HEK293 (cell line): ENCODE results near the gene NOD2.

Experiments used
- CTCF ChIA-PET: fragments of 350-600 bp; formaldehyde crosslinking; extraction: SDS; loops from one replicate; lab custom pipeline; 2021; ENCODE audit warnings: antibody characterized with exemption; lab: Yijun Ruan, JAX
- POLR2A ChIA-PET: fragments of 300-600 bp; formaldehyde crosslinking; extraction: SDS; loops from one replicate; lab custom pipeline; 2020; ENCODE audit warnings: antibody characterized with exemption, inconsistent platforms; lab: Yijun Ruan, JAX
- H3K27ac ChIP-seq: fragments of 200-500 bp; sonication (Bioruptor generic); 2 replicates; pipeline ENCODE4 v1.5.1; 2014; ENCODE audit warnings: low read depth, low read length, control low read depth, inconsistent platforms; ENCODE audit errors: extremely low read depth
- H3K36me3 ChIP-seq, 2 experiments: fragments of 200-500 bp in 1 of 2; sonication (Bioruptor generic) in 1 of 2; 1 replicate in 1 of 2; 2 replicates in 1 of 2; pipeline ENCODE4 v1.5.1; 2014 to 2017; ENCODE audit warnings: inconsistent platforms in 2 of 2, low read length in 2 of 2; ENCODE audit not compliant: control insufficient read depth in 2 of 2, insufficient read depth in 1 of 2
- H3K4me1 ChIP-seq: fragments of 200-500 bp; sonication (Bioruptor generic); 2 replicates; pipeline ENCODE4 v1.5.1; 2014; ENCODE audit warnings: mild to moderate bottlenecking, low read length, inconsistent platforms; ENCODE audit not compliant: control insufficient read depth, insufficient read depth
- H3K4me3 ChIP-seq: 2 replicates; pipeline ENCODE4 v1.5.1; 2011; ENCODE audit warnings: low read depth, mild to moderate bottlenecking, control low read depth, low read length, moderate library complexity
- H3K9me3 ChIP-seq: fragments of 200-500 bp; sonication (Bioruptor generic); 2 replicates; pipeline ENCODE4 v1.5.1; 2014; ENCODE audit warnings: low read depth, low read length, inconsistent platforms; ENCODE audit not compliant: control insufficient read depth, insufficient read depth
- GLIS2 ChIP-seq: fragments of 450-650 bp; formaldehyde crosslinking; IDR thresholded peaks from 2 replicates; pipeline ENCODE4 v1.5.1; 2016; ENCODE audit warnings: missing biosample characterization, missing genetic modification characterization
- SETDB1 ChIP-seq: IDR thresholded peaks from one replicate; pipeline ENCODE4 v1.6.1; 2017; ENCODE audit warnings: mild to moderate bottlenecking, low read length, moderate library complexity, mixed read lengths; ENCODE audit not compliant: insufficient read length
- SP2 ChIP-seq: fragments of 450-650 bp; formaldehyde crosslinking; IDR thresholded peaks from 2 replicates; pipeline ENCODE4 v1.5.1; 2016; ENCODE audit warnings: missing biosample characterization, missing genetic modification characterization
- SP3 ChIP-seq: fragments of 450-650 bp; formaldehyde crosslinking; IDR thresholded peaks from 2 replicates; pipeline ENCODE4 v1.5.1; 2016; ENCODE audit warnings: missing biosample characterization, missing genetic modification characterization
- YY1 ChIP-seq: fragments of 450-650 bp; formaldehyde crosslinking; IDR thresholded peaks from 2 replicates; pipeline ENCODE4 v1.5.1; 2018; ENCODE audit warnings: missing biosample characterization, missing genetic modification characterization
- ZBTB20 ChIP-seq: fragments of 450-650 bp; formaldehyde crosslinking; IDR thresholded peaks from 2 replicates; pipeline ENCODE4 v1.5.1; 2016; ENCODE audit warnings: missing biosample characterization, missing genetic modification characterization
- ZNF175 ChIP-seq: fragments of 450-650 bp; formaldehyde crosslinking; IDR thresholded peaks from 2 replicates; pipeline ENCODE4 v1.5.1; 2016; ENCODE audit warnings: missing biosample characterization, missing genetic modification characterization
- ZNF510 ChIP-seq: fragments of 450-650 bp; formaldehyde crosslinking; IDR thresholded peaks from 2 replicates; pipeline ENCODE4 v1.5.1; 2018; ENCODE audit warnings: mild to moderate bottlenecking, missing genetic modification characterization, missing biosample characterization; ENCODE audit not compliant: insufficient replicate concordance
- ZNF514 ChIP-seq: fragments of 450-650 bp; formaldehyde crosslinking; IDR thresholded peaks from 2 replicates; pipeline ENCODE4 v1.5.1; 2016; ENCODE audit warnings: missing biosample characterization, missing genetic modification characterization
- ZNF544 ChIP-seq: fragments of 450-650 bp; formaldehyde crosslinking; IDR thresholded peaks from 2 replicates; pipeline ENCODE4 v1.5.0; 2017; ENCODE audit warnings: missing biosample characterization, missing genetic modification characterization
- ZNF558 ChIP-seq: fragments of 450-650 bp; formaldehyde crosslinking; IDR thresholded peaks from 2 replicates; pipeline ENCODE4 v1.5.1; 2016; ENCODE audit warnings: missing biosample characterization, missing genetic modification characterization
- ZNF561 ChIP-seq: fragments of 450-650 bp; IDR thresholded peaks from 2 replicates; pipeline ENCODE4 v1.5.1; 2018; ENCODE audit warnings: missing biosample characterization, missing genetic modification characterization, borderline replicate concordance
- ZNF600 ChIP-seq: fragments of 450-650 bp; formaldehyde crosslinking; IDR thresholded peaks from 2 replicates; pipeline ENCODE4 v1.5.1; 2016; ENCODE audit warnings: missing biosample characterization, missing genetic modification characterization
- ZNF610 ChIP-seq: fragments of 450-650 bp; formaldehyde crosslinking; IDR thresholded peaks from 2 replicates; pipeline ENCODE4 v1.5.1; 2016; ENCODE audit warnings: missing biosample characterization, missing genetic modification characterization, borderline replicate concordance
- ZNF629 ChIP-seq: fragments of 450-650 bp; formaldehyde crosslinking; IDR thresholded peaks from 2 replicates; pipeline ENCODE4 v1.5.1; 2017; ENCODE audit warnings: missing biosample characterization, missing genetic modification characterization
- ZNF768 ChIP-seq: fragments of 450-650 bp; formaldehyde crosslinking; IDR thresholded peaks from 2 replicates; pipeline ENCODE4 v1.5.1; 2018; ENCODE audit warnings: missing biosample characterization, mild to moderate bottlenecking, missing genetic modification characterization
- TF ChIP-seq, protein P1 (sequence below): fragments of 450-650 bp; formaldehyde crosslinking; IDR thresholded peaks from 2 replicates; pipeline ENCODE4 v1.5.1; 2016; ENCODE audit warnings: missing biosample characterization, missing genetic modification characterization
- TF ChIP-seq, protein P2 (sequence below): fragments of 450-650 bp; formaldehyde crosslinking; IDR thresholded peaks from 2 replicates; pipeline ENCODE4 v1.5.1; 2016; ENCODE audit warnings: missing biosample characterization, missing genetic modification characterization
- TF ChIP-seq, protein P3 (sequence below): fragments of 450-650 bp; formaldehyde crosslinking; IDR thresholded peaks from 2 replicates; pipeline ENCODE4 v1.5.1; 2016; ENCODE audit warnings: missing biosample characterization, missing genetic modification characterization
- TF ChIP-seq, protein P4 (sequence below): fragments of 450-650 bp; formaldehyde crosslinking; IDR thresholded peaks from 2 replicates; pipeline ENCODE4 v1.5.1; 2017; ENCODE audit warnings: missing biosample characterization, missing genetic modification characterization
- TF ChIP-seq, protein P5 (sequence below): fragments of 450-650 bp; formaldehyde crosslinking; IDR thresholded peaks from 2 replicates; pipeline ENCODE4 v1.5.1; 2016; ENCODE audit warnings: missing biosample characterization, missing genetic modification characterization
- TF ChIP-seq, protein P6 (sequence below): fragments of 450-650 bp; formaldehyde crosslinking; IDR thresholded peaks from 2 replicates; pipeline ENCODE4 v1.5.1; 2016; ENCODE audit warnings: missing biosample characterization, missing genetic modification characterization
- TF ChIP-seq, protein P7 (sequence below): fragments of 450-650 bp; formaldehyde crosslinking; IDR thresholded peaks from 2 replicates; pipeline ENCODE4 v1.5.1; 2017; ENCODE audit warnings: missing biosample characterization, missing genetic modification characterization

The NOD2 gene

DNA sequence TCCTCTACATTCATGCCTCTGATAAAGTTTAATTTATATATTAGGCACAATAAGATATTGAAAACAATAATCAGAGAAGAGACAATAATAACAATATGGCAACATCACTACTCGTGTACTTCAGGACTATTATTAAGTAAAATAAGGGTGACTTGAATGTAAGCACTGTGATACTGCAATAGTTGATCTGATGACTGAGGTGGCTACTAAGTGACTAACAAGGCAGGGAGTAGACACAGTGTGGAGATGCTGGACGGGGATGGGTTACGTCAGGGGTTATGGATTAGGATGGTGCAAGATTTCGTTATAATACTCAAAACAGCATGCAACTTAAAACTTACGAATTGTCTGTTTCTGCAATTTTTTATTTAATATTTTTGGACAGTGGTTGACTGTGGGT lies 81.0 kb downstream of the NOD2 start (continued):
- TF ChIP-seq, protein P1, sequence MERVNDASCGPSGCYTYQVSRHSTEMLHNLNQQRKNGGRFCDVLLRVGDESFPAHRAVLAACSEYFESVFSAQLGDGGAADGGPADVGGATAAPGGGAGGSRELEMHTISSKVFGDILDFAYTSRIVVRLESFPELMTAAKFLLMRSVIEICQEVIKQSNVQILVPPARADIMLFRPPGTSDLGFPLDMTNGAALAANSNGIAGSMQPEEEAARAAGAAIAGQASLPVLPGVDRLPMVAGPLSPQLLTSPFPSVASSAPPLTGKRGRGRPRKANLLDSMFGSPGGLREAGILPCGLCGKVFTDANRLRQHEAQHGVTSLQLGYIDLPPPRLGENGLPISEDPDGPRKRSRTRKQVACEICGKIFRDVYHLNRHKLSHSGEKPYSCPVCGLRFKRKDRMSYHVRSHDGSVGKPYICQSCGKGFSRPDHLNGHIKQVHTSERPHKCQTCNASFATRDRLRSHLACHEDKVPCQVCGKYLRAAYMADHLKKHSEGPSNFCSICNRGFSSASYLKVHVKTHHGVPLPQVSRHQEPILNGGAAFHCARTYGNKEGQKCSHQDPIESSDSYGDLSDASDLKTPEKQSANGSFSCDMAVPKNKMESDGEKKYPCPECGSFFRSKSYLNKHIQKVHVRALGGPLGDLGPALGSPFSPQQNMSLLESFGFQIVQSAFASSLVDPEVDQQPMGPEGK (tag by site-specific recombination), result no peak
- no peak for TF ChIP-seq SP3 (tag by site-specific recombination)
- no peak for TF ChIP-seq SETDB1
- TF ChIP-seq, protein P2, sequence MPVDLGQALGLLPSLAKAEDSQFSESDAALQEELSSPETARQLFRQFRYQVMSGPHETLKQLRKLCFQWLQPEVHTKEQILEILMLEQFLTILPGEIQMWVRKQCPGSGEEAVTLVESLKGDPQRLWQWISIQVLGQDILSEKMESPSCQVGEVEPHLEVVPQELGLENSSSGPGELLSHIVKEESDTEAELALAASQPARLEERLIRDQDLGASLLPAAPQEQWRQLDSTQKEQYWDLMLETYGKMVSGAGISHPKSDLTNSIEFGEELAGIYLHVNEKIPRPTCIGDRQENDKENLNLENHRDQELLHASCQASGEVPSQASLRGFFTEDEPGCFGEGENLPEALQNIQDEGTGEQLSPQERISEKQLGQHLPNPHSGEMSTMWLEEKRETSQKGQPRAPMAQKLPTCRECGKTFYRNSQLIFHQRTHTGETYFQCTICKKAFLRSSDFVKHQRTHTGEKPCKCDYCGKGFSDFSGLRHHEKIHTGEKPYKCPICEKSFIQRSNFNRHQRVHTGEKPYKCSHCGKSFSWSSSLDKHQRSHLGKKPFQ (tag by site-specific recombination), result no peak
- TF ChIP-seq ZNF600 (tag by site-specific recombination), result no peak
- TF ChIP-seq, protein P3, sequence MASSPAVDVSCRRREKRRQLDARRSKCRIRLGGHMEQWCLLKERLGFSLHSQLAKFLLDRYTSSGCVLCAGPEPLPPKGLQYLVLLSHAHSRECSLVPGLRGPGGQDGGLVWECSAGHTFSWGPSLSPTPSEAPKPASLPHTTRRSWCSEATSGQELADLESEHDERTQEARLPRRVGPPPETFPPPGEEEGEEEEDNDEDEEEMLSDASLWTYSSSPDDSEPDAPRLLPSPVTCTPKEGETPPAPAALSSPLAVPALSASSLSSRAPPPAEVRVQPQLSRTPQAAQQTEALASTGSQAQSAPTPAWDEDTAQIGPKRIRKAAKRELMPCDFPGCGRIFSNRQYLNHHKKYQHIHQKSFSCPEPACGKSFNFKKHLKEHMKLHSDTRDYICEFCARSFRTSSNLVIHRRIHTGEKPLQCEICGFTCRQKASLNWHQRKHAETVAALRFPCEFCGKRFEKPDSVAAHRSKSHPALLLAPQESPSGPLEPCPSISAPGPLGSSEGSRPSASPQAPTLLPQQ (tag by site-specific recombination), result no peak
- no peak for TF ChIP-seq ZNF510 (tag by site-specific recombination)
- TF ChIP-seq ZNF768, result no peak
- no peak for TF ChIP-seq ZNF610 (tag by site-specific recombination)

DNA sequence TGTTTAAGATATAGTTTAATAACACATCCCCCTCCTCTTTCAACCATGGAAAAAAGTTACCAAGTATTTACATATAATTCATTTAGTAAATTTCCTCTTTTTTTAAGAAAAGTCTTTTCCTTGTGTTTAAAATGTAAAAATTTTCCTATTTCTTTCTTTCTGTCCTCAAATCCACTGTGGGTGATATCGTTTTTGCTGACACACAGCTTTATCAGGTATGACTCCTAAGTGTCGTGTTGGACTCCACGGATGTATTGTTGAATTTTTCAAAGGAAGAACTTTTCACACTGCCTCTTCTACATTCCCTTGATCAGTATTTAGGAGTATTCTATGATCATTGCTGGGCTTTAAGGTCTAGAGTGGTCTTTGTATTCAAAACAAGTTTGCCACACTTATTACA lies 81.6 kb downstream of the NOD2 start:
- H3K27ac ChIP-seq, result no peak overlapping the region
- POLR2A ChIA-PET, result no interaction called here
- peaks cover 0 to 12% of the 10 kb centered on the region in 2 experiments; a peak in 1 of 3 replicates for H3K36me3 ChIP-seq
- TF ChIP-seq ZNF561 (no peak), SP2 (no peak), ZNF629 (tag by site-specific recombination) (no peak), ZNF514 (tag by site-specific recombination) (no peak), ZNF175 (tag by site-specific recombination) (no peak), ZBTB20 (tag by site-specific recombination) (no peak), ZNF558 (tag by site-specific recombination) (no peak), GLIS2 (tag by site-specific recombination) (no peak), ZNF544 (tag by site-specific recombination) (no peak), ZNF510 (tag by site-specific recombination) (no peak), YY1 (tag by site-specific recombination) (no peak)
- TF ChIP-seq, protein P4, sequence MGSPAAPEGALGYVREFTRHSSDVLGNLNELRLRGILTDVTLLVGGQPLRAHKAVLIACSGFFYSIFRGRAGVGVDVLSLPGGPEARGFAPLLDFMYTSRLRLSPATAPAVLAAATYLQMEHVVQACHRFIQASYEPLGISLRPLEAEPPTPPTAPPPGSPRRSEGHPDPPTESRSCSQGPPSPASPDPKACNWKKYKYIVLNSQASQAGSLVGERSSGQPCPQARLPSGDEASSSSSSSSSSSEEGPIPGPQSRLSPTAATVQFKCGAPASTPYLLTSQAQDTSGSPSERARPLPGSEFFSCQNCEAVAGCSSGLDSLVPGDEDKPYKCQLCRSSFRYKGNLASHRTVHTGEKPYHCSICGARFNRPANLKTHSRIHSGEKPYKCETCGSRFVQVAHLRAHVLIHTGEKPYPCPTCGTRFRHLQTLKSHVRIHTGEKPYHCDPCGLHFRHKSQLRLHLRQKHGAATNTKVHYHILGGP (tag by site-specific recombination), result no peak
- TF ChIP-seq, protein P5, sequence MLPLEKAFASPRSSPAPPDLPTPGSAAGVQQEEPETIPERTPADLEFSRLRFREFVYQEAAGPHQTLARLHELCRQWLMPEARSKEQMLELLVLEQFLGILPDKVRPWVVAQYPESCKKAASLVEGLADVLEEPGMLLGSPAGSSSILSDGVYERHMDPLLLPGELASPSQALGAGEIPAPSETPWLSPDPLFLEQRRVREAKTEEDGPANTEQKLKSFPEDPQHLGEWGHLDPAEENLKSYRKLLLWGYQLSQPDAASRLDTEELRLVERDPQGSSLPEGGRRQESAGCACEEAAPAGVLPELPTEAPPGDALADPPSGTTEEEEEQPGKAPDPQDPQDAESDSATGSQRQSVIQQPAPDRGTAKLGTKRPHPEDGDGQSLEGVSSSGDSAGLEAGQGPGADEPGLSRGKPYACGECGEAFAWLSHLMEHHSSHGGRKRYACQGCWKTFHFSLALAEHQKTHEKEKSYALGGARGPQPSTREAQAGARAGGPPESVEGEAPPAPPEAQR (tag by site-specific recombination), result no peak
- TF ChIP-seq, protein P6, sequence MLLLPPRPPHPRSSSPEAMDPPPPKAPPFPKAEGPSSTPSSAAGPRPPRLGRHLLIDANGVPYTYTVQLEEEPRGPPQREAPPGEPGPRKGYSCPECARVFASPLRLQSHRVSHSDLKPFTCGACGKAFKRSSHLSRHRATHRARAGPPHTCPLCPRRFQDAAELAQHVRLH (tag by site-specific recombination), result no peak
- TF ChIP-seq, protein P7, sequence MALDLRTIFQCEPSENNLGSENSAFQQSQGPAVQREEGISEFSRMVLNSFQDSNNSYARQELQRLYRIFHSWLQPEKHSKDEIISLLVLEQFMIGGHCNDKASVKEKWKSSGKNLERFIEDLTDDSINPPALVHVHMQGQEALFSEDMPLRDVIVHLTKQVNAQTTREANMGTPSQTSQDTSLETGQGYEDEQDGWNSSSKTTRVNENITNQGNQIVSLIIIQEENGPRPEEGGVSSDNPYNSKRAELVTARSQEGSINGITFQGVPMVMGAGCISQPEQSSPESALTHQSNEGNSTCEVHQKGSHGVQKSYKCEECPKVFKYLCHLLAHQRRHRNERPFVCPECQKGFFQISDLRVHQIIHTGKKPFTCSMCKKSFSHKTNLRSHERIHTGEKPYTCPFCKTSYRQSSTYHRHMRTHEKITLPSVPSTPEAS (tag by site-specific recombination), result no peak
- CTCF ChIA-PET, result no interaction called here
- no peaks in the 10 kb centered on the region for H3K9me3 ChIP-seq
- H3K4me3 ChIP-seq, result no peak overlapping the region
- no peaks in the 10 kb centered on the region for H3K4me1 ChIP-seq
